Endothelial cell of umbilical vein (primary cell): ENCODE results near the gene KLHL10.

Source experiments
- EZH2 ChIP-seq: IDR thresholded peaks from 2 replicates; pipeline ENCODE4 v1.6.1; 2012; ENCODE audit warnings: borderline replicate concordance, low read depth, mild to moderate bottlenecking, moderate library complexity, low read length, inconsistent platforms; ENCODE audit not compliant: severe bottlenecking
- JUN ChIP-seq: IDR thresholded peaks from 2 replicates; pipeline ENCODE4 v1.6.1; 2011; ENCODE audit warnings: borderline replicate concordance, low read depth; ENCODE audit not compliant: insufficient read length, insufficient read depth
- MYC ChIP-seq: IDR thresholded peaks from one replicate; pipeline ENCODE4 v1.6.1; 2011; ENCODE audit warnings: mild to moderate bottlenecking, low read depth, low read length
- POLR2A ChIP-seq: IDR thresholded peaks from 2 replicates; pipeline ENCODE4 v1.6.1; 2012; ENCODE audit warnings: low read depth, mild to moderate bottlenecking, control low read depth, low read length
- POLR2AphosphoS5 ChIP-seq: IDR thresholded peaks from 2 replicates; pipeline ENCODE4 v1.6.1; 2012; ENCODE audit warnings: low read depth, mild to moderate bottlenecking, control low read depth, low read length, moderate library complexity; ENCODE audit not compliant: insufficient read depth
- TF ChIP-seq, protein P1 (sequence below), 2 donors: IDR thresholded peaks; 1 replicate in 1 of 2; 2 replicates in 1 of 2; pipeline ENCODE4 v1.5.1; 2011; ENCODE audit warnings: low read length in 2 of 2, mild to moderate bottlenecking in 2 of 2, moderate library complexity in 2 of 2, control low read depth in 1 of 2, inconsistent platforms in 1 of 2, low read depth in 1 of 2; ENCODE audit not compliant: insufficient read depth in 1 of 2; ENCODE audit errors: extremely low read depth in 1 of 2
- TF ChIP-seq, protein P2 (sequence below): IDR thresholded peaks from 2 replicates; pipeline ENCODE4 v1.6.1; 2011; ENCODE audit not compliant: insufficient read depth, insufficient read length

DNA sequence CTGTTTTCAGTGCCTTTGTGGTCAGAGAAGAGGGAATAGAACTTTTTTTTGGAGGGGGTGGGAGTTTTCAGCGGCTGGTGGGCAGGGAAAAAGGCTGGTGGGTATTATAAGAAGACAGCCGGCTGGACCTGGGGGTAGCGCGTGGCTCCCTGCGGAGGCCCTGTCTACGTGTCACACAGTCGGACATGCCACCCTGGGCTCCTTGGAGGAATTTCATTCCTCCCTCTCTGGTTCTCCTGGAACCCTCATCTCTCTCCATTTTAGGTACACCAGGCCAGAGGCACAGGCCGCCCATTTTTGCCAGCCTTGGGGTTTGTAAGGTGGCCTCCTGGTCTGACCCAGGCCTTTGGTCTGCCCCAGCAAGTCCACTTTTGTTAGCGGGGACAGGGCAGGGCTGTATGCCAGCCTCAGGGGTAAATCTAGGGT, 23.9 kb upstream of the KLHL10 start:
- TF ChIP-seq, protein P1, sequence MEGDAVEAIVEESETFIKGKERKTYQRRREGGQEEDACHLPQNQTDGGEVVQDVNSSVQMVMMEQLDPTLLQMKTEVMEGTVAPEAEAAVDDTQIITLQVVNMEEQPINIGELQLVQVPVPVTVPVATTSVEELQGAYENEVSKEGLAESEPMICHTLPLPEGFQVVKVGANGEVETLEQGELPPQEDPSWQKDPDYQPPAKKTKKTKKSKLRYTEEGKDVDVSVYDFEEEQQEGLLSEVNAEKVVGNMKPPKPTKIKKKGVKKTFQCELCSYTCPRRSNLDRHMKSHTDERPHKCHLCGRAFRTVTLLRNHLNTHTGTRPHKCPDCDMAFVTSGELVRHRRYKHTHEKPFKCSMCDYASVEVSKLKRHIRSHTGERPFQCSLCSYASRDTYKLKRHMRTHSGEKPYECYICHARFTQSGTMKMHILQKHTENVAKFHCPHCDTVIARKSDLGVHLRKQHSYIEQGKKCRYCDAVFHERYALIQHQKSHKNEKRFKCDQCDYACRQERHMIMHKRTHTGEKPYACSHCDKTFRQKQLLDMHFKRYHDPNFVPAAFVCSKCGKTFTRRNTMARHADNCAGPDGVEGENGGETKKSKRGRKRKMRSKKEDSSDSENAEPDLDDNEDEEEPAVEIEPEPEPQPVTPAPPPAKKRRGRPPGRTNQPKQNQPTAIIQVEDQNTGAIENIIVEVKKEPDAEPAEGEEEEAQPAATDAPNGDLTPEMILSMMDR (IDR thresholded peaks at IDR 0.05; ENCODE audit: extremely low read depth in 1 of 2, insufficient read depth in 1 of 2, low read depth in 1 of 2, low read length in 2 of 2) = no peak
- no peak for TF ChIP-seq POLR2A
- no peak for TF ChIP-seq EZH2
- TF ChIP-seq, protein P2, sequence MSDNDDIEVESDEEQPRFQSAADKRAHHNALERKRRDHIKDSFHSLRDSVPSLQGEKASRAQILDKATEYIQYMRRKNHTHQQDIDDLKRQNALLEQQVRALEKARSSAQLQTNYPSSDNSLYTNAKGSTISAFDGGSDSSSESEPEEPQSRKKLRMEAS = no peak
- TF ChIP-seq POLR2AphosphoS5 = no peak
- TF ChIP-seq JUN = no peak
- TF ChIP-seq MYC = no peak
